H1 (cell line): ENCODE data around the gene RNF43. TPM values are rescaled to one million over a fixed set of nuclear protein-coding genes. Genes with fewer than 3 reads are reported as not detected.

Source experiments
- CTCF ChIA-PET: fragments of 300-600 bp; sonication (Branson Sonifier 250); formaldehyde crosslinking; loops from one replicate; lab custom pipeline; 2021; ENCODE audit not compliant: partially characterized antibody; lab: Charles Lee
- POLR2A ChIA-PET: fragments of 300-600 bp; sonication (Branson Sonifier 250); formaldehyde crosslinking; loops from one replicate; lab custom pipeline; 2021; ENCODE audit warnings: inconsistent platforms; ENCODE audit not compliant: partially characterized antibody; lab: Charles Lee
- DNase-seq, 2 experiments: peaks; one replicate each; pipeline versions ENCODE4 v3.0.0 to v3.0.0-alpha.2; 2010 to 2022; ENCODE audit warnings: low spot score in 2 of 2, low read depth in 1 of 2, mixed read lengths in 1 of 2
- FAIRE-seq: peaks from 2 replicates; lab custom pipeline; 2011; peaks lifted over from hg19 to GRCh38; lab: Jason Lieb, UNC
- H2AFZ ChIP-seq: 2 replicates; pipeline ENCODE4 v1.8.1; 2012; ENCODE audit warnings: low read length, inconsistent platforms
- H2AK5ac ChIP-seq: 2 replicates; pipeline ENCODE4 v1.6.1; 2013; ENCODE audit warnings: low read depth, low read length
- H2BK120ac ChIP-seq: replicated peaks from 2 replicates; pipeline ENCODE3; 2013; ENCODE audit warnings: low read depth, low read length, inconsistent platforms
- H2BK12ac ChIP-seq: 2 replicates; pipeline ENCODE4 v1.6.1; 2013; ENCODE audit warnings: low read depth, low read length
- H2BK15ac ChIP-seq: 2 replicates; pipeline ENCODE4 v1.6.1; 2013; ENCODE audit warnings: low read length
- H2BK20ac ChIP-seq: 2 replicates; pipeline ENCODE4 v1.6.1; 2013; ENCODE audit warnings: low read length
- H2BK5ac ChIP-seq: 2 replicates; pipeline ENCODE4 v1.6.1; 2013; ENCODE audit warnings: low read depth, low read length
- H3K14ac ChIP-seq: 2 replicates; pipeline ENCODE4 v1.6.1; 2013; ENCODE audit warnings: inconsistent platforms; ENCODE audit not compliant: insufficient read length
- H3K18ac ChIP-seq: 2 replicates; pipeline ENCODE4 v1.6.1; 2013; ENCODE audit warnings: low read length; ENCODE audit errors: extremely low read depth
- H3K23ac ChIP-seq: 2 replicates; pipeline ENCODE4 v1.6.1; 2013; ENCODE audit warnings: inconsistent platforms; ENCODE audit not compliant: insufficient read length
- H3K23me2 ChIP-seq: 2 replicates; pipeline ENCODE4 v1.6.1; 2013; ENCODE audit warnings: low read depth, low read length
- H3K27ac ChIP-seq: 2 replicates; pipeline ENCODE4 v1.6.1; 2011; ENCODE audit warnings: low read depth, low read length, inconsistent platforms
- H3K27me3 ChIP-seq, 4 experiments: replicated peaks in 1 of 4; 1 replicate in 1 of 4; 2 replicates in 3 of 4; pipeline versions ENCODE4 v1.6.1 to v1.8.1; 2011 to 2013; ENCODE audit warnings: low read length in 3 of 4, mild to moderate bottlenecking in 3 of 4, inconsistent platforms in 2 of 4, mixed read lengths in 2 of 4, moderate library complexity in 1 of 4; ENCODE audit not compliant: control insufficient read depth in 3 of 4, insufficient read depth in 3 of 4; ENCODE audit errors: extremely low read depth in 1 of 4
- H3K36me3 ChIP-seq, 4 experiments: 2 replicates each; pipeline versions ENCODE4 v1.6.1 to v1.8.1; 2011 to 2013; ENCODE audit warnings: mild to moderate bottlenecking in 4 of 4, low read length in 3 of 4, moderate library complexity in 2 of 4, control low read depth in 1 of 4, inconsistent platforms in 1 of 4; ENCODE audit not compliant: insufficient read depth in 4 of 4, control insufficient read depth in 2 of 4
- H3K4ac ChIP-seq: replicated peaks from 2 replicates; pipeline ENCODE3; 2013; ENCODE audit warnings: low read length, low read depth, mixed read lengths, inconsistent platforms; ENCODE audit not compliant: insufficient read length
- H3K4me1 ChIP-seq, 4 experiments: replicated peaks in 1 of 4; 1 replicate in 1 of 4; 2 replicates in 3 of 4; pipeline versions ENCODE4 v1.6.1 to v1.8.1; 2011 to 2013; ENCODE audit warnings: low read length in 3 of 4, inconsistent platforms in 2 of 4, mixed read lengths in 1 of 4; ENCODE audit not compliant: insufficient read depth in 4 of 4, control insufficient read depth in 3 of 4
- H3K4me2 ChIP-seq, 2 experiments: 2 replicates each; pipeline versions ENCODE4 v1.6.1 to v1.8.1; 2011 to 2013; ENCODE audit warnings: low read depth in 2 of 2, low read length in 2 of 2, control low read depth in 1 of 2, inconsistent platforms in 1 of 2, mild to moderate bottlenecking in 1 of 2; ENCODE audit not compliant: insufficient read depth in 1 of 2
- H3K4me3 ChIP-seq, 4 experiments: fragments of 200-600, 300-600 bp in 1 of 4; sonication (generic), shearing (Covaris generic), sonication (Bioruptor Twin) in 1 of 4; 2 replicates each; pipeline versions ENCODE4 v1.5.1 to v1.8.1; 2011 to 2016; ENCODE audit warnings: low read length in 4 of 4, low read depth in 3 of 4, control low read depth in 2 of 4, inconsistent platforms in 2 of 4, mild to moderate bottlenecking in 2 of 4, mixed read lengths in 1 of 4, moderate library complexity in 1 of 4; ENCODE audit not compliant: insufficient read depth in 2 of 4; ENCODE audit errors: extremely low read depth in 1 of 4
- H3K56ac ChIP-seq: replicated peaks from 2 replicates; pipeline ENCODE3; 2013; ENCODE audit warnings: low read depth, mild to moderate bottlenecking, mixed read lengths, low read length, inconsistent platforms; ENCODE audit not compliant: insufficient read length
- H3K79me1 ChIP-seq: 2 replicates; pipeline ENCODE4 v1.6.1; 2013; ENCODE audit warnings: low read depth, low read length, control low read depth
- H3K79me2 ChIP-seq, 2 experiments: 2 replicates each; pipeline versions ENCODE4 v1.6.1 to v1.8.1; 2012 to 2013; ENCODE audit warnings: low read length in 2 of 2, mild to moderate bottlenecking in 2 of 2, inconsistent platforms in 1 of 2; ENCODE audit not compliant: insufficient read depth in 2 of 2, control insufficient read depth in 1 of 2
- H3K9ac ChIP-seq, 4 experiments: replicated peaks in 1 of 4; 1 replicate in 1 of 4; 2 replicates in 3 of 4; pipeline versions ENCODE4 v1.6.1 to v1.8.1; 2011 to 2013; ENCODE audit warnings: low read depth in 3 of 4, low read length in 3 of 4, control low read depth in 2 of 4, mild to moderate bottlenecking in 2 of 4, moderate library complexity in 2 of 4, inconsistent platforms in 1 of 4; ENCODE audit errors: extremely low read depth in 1 of 4
- H3K9me3 ChIP-seq, 2 experiments: 2 replicates each; pipeline versions ENCODE4 v1.6.1 to v1.8.1; 2012 to 2013; ENCODE audit warnings: mild to moderate bottlenecking in 2 of 2, moderate library complexity in 2 of 2, control low read depth in 1 of 2, inconsistent platforms in 1 of 2, low read depth in 1 of 2, low read length in 1 of 2, mixed read lengths in 1 of 2; ENCODE audit not compliant: insufficient read depth in 2 of 2
- H4K20me1 ChIP-seq, 2 experiments: replicated peaks in 1 of 2; 2 replicates each; pipeline versions ENCODE3 to v1.8.1; 2011 to 2013; ENCODE audit warnings: inconsistent platforms in 2 of 2, low read length in 2 of 2, mild to moderate bottlenecking in 1 of 2; ENCODE audit not compliant: insufficient read depth in 2 of 2, control insufficient read depth in 1 of 2
- H4K5ac ChIP-seq: 2 replicates; pipeline ENCODE4 v1.6.1; 2013; ENCODE audit warnings: low read length, low read depth, mixed read lengths, inconsistent platforms; ENCODE audit not compliant: insufficient read length
- H4K8ac ChIP-seq: 2 replicates; pipeline ENCODE4 v1.8.0; 2013; ENCODE audit warnings: mild to moderate bottlenecking, moderate library complexity, low read length, inconsistent platforms; ENCODE audit not compliant: insufficient read depth; ENCODE audit errors: extremely low read depth
- H4K91ac ChIP-seq: replicated peaks from 2 replicates; pipeline ENCODE3; 2013; ENCODE audit warnings: low read length, mixed read lengths, inconsistent platforms; ENCODE audit not compliant: insufficient read length
- BACH1 ChIP-seq: IDR thresholded peaks from 2 replicates; pipeline ENCODE4 v1.6.1; 2012; ENCODE audit warnings: low read length, improper control_type of control experiment
- CHD1 ChIP-seq: IDR thresholded peaks from 2 replicates; pipeline ENCODE4 v1.6.1; 2012; ENCODE audit warnings: low read depth, low read length, improper control_type of control experiment
- FOSL1 ChIP-seq: IDR thresholded peaks from 2 replicates; pipeline ENCODE4 v1.6.1; 2011; ENCODE audit warnings: mild to moderate bottlenecking, low read depth, low read length, moderate library complexity; ENCODE audit not compliant: insufficient read depth
- JUN ChIP-seq: IDR thresholded peaks from 2 replicates; pipeline ENCODE4 v1.6.1; 2011; ENCODE audit warnings: low read depth, mild to moderate bottlenecking, improper control_type of control experiment, low read length
- KDM4A ChIP-seq: IDR thresholded peaks from one replicate; pipeline ENCODE4 v1.7.1; 2012; ENCODE audit warnings: low read depth, mild to moderate bottlenecking, moderate library complexity, low read length, inconsistent platforms; ENCODE audit not compliant: severe bottlenecking
- RXRA ChIP-seq: IDR thresholded peaks from 2 replicates; pipeline ENCODE4 v1.6.1; 2011; ENCODE audit warnings: low read depth, mild to moderate bottlenecking, low read length, moderate library complexity; ENCODE audit not compliant: insufficient read depth
- SIRT6 ChIP-seq: IDR thresholded peaks from one replicate; pipeline ENCODE4 v1.7.1; 2012; ENCODE audit warnings: low read length, inconsistent platforms
- polyA plus RNA-seq, 7 experiments: library from polyadenylated mRNA; depleted of rRNA in 3 of 7; stranded (reverse) in 5 of 7; unstranded in 2 of 7; fragments of >200 nt in 5 of 7; fragments of 200-250 nt in 2 of 7; gene quantifications; 1 replicate in 5 of 7; 2 replicates in 1 of 7; 4 replicates in 1 of 7; pipeline versions ENCODE4 v1.2.1 to v1.2.3, GENCODE V29; 2011 to 2013; ENCODE audit warnings: missing spikeins in 2 of 7, mixed read lengths in 2 of 7
- total RNA-seq: library from RNA; stranded (reverse); fragmentation: NEBNext Ultra II Directional; extraction: Animal tissue kit (Norgen Biotek cat#: 25700); gene quantifications from 2 replicates; pipeline ENCODE4 v1.2.1, GENCODE V29; 2021

The RNF43 gene
- total and polyA plus RNA-seq, 2 of the 8 experiments (the other 6 are each of a cell fraction or from before 2014, with no cell fraction given): 0.89 to 1.5 TPM

GRCh38 chr17:58436245-58436644 lies 18.9 kb upstream of the RNF43 start:
- no peak overlapping the region for H3K4ac ChIP-seq
- no peak overlapping the region for H4K5ac ChIP-seq
- H2BK15ac ChIP-seq: no peak overlapping the region
- no peak overlapping the region for H2BK20ac ChIP-seq
- FAIRE-seq (no peak), DNase-seq (no peak)
- H3K23ac ChIP-seq: no peak overlapping the region
- H3K36me3 ChIP-seq: no peaks in the 10 kb centered on the region
- no peak overlapping the region for H4K91ac ChIP-seq
- H3K27ac ChIP-seq: no peak overlapping the region
- H2BK5ac ChIP-seq: no peak overlapping the region
- no peak overlapping the region for H3K18ac ChIP-seq
- ChIA-PET POLR2A (no interaction called here), CTCF (interaction anchor here (0.6 to 4.9 kb wide), 10 partner anchors 19 to 153 kb away, joined by 3 to 21 read pairs (median 4); partner anchors contain the start of gene RNF43)
- no peak overlapping the region for H3K9ac ChIP-seq
- no peak overlapping the region for H3K56ac ChIP-seq
- H3K79me1 ChIP-seq: no peaks in the 10 kb centered on the region
- no peak overlapping the region for H2AFZ ChIP-seq
- no peaks in the 10 kb centered on the region for H3K9me3 ChIP-seq
- H3K23me2 ChIP-seq: no peaks in the 10 kb centered on the region
- TF ChIP-seq FOSL1: no peak
- TF ChIP-seq SIRT6: no peak
- TF ChIP-seq JUN: no peak
- no peak for TF ChIP-seq KDM4A
- no peak for TF ChIP-seq BACH1
- no peak for TF ChIP-seq CHD1
- TF ChIP-seq RXRA: no peak
- TF ChIP-seq, all 59 proteins: peak for 0
- H2BK12ac ChIP-seq: no peak overlapping the region
- H3K4me2 ChIP-seq: no peak overlapping the region
- no peaks in the 10 kb centered on the region for H3K79me2 ChIP-seq
- H3K27me3 ChIP-seq: peaks cover 0 to 2% (median 0%) of the 10 kb centered on the region in 4 experiments; a peak in 1 of 7 replicates
- H3K4me3 ChIP-seq: no peak overlapping the region
- no peak overlapping the region for H2BK120ac ChIP-seq
- H2AK5ac ChIP-seq: no peak overlapping the region
- no peaks in the 10 kb centered on the region for H4K20me1 ChIP-seq
- no peaks in the 10 kb centered on the region; a peak in 1 of 7 replicates for H3K4me1 ChIP-seq
- H4K8ac ChIP-seq: no peak overlapping the region
- H3K14ac ChIP-seq: no peak overlapping the region
